ENCODE data around the gene TMEM208. TPM values are rescaled to one million over a fixed set of nuclear protein-coding genes. Genes with fewer than 3 reads are reported as not detected.

TMEM208 gene
- total RNA-seq, 4 donors from 2014 or later, result 19.5 to 26.7 (median 23.8) TPM

- Histone ChIP-seq H3K27me3 (peaks cover 0 to 53% (median 4%) of the 10 kb centered on the region in 4 donors), H3K36me3 (no peaks in the 10 kb centered on the region), H3K4me3 (no peak overlapping the region), H3K4me1 (peaks cover 0 to 3% (median 0%) of the 10 kb centered on the region in 4 donors), H3K27ac (replicated peaks in 1 of 4) (no peak overlapping the region), H3K9me3 (no peaks in the 10 kb centered on the region)
- TF ChIP-seq EP300 (IDR thresholded peaks at IDR 0.05) (no peak), POLR2AphosphoS5 (IDR thresholded peaks at IDR 0.05) (no peak), CTCF (IDR thresholded peaks at IDR 0.05) (no peak), POLR2A (IDR thresholded peaks at IDR 0.05; ENCODE audit: low read depth) (no peak)
- DNase-seq (ENCODE audit: extremely low spot score), result no peak
- WGBS, result 92% methylated on average over 11 of the region's 11 CpGs
- intact Hi-C loops (cut with DNase I), result no loop called here
Measured at GRCh38 chr16:67256701-67257230, 29.8 kb downstream of the TMEM208 start.

GRCh38 chr16:67257486-67258160 lies 30.7 kb downstream of the TMEM208 start:
- TF ChIP-seq POLR2AphosphoS5 (IDR thresholded peaks at IDR 0.05) (no peak), CTCF (IDR thresholded peaks at IDR 0.05) (no peak), POLR2A (IDR thresholded peaks at IDR 0.05; ENCODE audit: low read depth) (no peak), EP300 (IDR thresholded peaks at IDR 0.05) (no peak)
- H3K36me3 ChIP-seq, result no peaks in the 10 kb centered on the region
- intact Hi-C loops (cut with DNase I), result no loop called here
- DNase-seq (ENCODE audit: extremely low spot score), result no peak
- H3K9me3 ChIP-seq, result no peaks in the 10 kb centered on the region
- H3K27ac ChIP-seq (replicated peaks in 1 of 4), result no peak overlapping the region
- H3K4me3 ChIP-seq, result no peak overlapping the region
- WGBS, result 75% methylated on average over 4 of the region's 4 CpGs
- peaks cover 0 to 3% (median 0%) of the 10 kb centered on the region in 4 donors for H3K4me1 ChIP-seq
- peaks cover 0 to 46% (median 4%) of the 10 kb centered on the region in 4 donors for H3K27me3 ChIP-seq

- H3K4me3 ChIP-seq, result no peak overlapping the region
- intact Hi-C loops (cut with DNase I), result no loop called here
- peaks cover 0 to 47% (median 4%) of the 10 kb centered on the region in 4 donors for H3K27me3 ChIP-seq
- H3K9me3 ChIP-seq, result no peaks in the 10 kb centered on the region
- no peak for TF ChIP-seq POLR2AphosphoS5 (IDR thresholded peaks at IDR 0.05)
- TF ChIP-seq EP300 (IDR thresholded peaks at IDR 0.05), result no peak
- no peak for TF ChIP-seq CTCF (IDR thresholded peaks at IDR 0.05)
- TF ChIP-seq POLR2A (IDR thresholded peaks at IDR 0.05; ENCODE audit: low read depth), result no peak
- 91% methylated on average over 10 of the region's 11 CpGs for WGBS
- DNase-seq (ENCODE audit: extremely low spot score), result no peak
- no peaks in the 10 kb centered on the region for H3K36me3 ChIP-seq
- H3K4me1 ChIP-seq, result peaks cover 0 to 3% (median 0%) of the 10 kb centered on the region in 4 donors
- H3K27ac ChIP-seq (replicated peaks in 1 of 4), result no peak overlapping the region
Measured at GRCh38 chr16:67258161-67258835, 31.4 kb downstream of the TMEM208 start.

GRCh38 chr16:67259705-67260104 lies 32.8 kb downstream of the TMEM208 start:
- no peak for DNase-seq (ENCODE audit: extremely low spot score)
- Histone ChIP-seq H3K4me1 (peaks cover 0 to 3% (median 0%) of the 10 kb centered on the region in 4 donors), H3K36me3 (no peaks in the 10 kb centered on the region), H3K27ac (replicated peaks in 1 of 4) (no peak overlapping the region), H3K9me3 (no peaks in the 10 kb centered on the region), H3K27me3 (peaks cover 0 to 54% (median 3%) of the 10 kb centered on the region in 4 donors), H3K4me3 (no peak overlapping the region)
- intact Hi-C loops (cut with DNase I), result no loop called here
- WGBS, result 87% methylated on average over 8 of the region's 12 CpGs
- no peak for TF ChIP-seq EP300 (IDR thresholded peaks at IDR 0.05)
- TF ChIP-seq POLR2A (IDR thresholded peaks at IDR 0.05; ENCODE audit: low read depth), result no peak
- no peak for TF ChIP-seq POLR2AphosphoS5 (IDR thresholded peaks at IDR 0.05)
- TF ChIP-seq CTCF (IDR thresholded peaks at IDR 0.05), result no peak
